HepG2 (cell line): ENCODE results near the gene ETFA. TPM values are rescaled to one million over a fixed set of nuclear protein-coding genes. Genes with fewer than 3 reads are reported as not detected.
A peak's percentile ranks its signal among the peaks of the same experiment; 100 is the strongest.

Experiments used
- ADNP ChIP-seq: sonication (generic); formaldehyde crosslinking; IDR thresholded peaks from 2 replicates; pipeline ENCODE4 v1.4.0; 2020; ENCODE audit warnings: missing genetic modification reagents
- ATM ChIP-seq: fragments of 450-650 bp; IDR thresholded peaks from 2 replicates; pipeline ENCODE4 v1.7.1; 2017; ENCODE audit warnings: mild to moderate bottlenecking, borderline replicate concordance
- BCLAF1 ChIP-seq: fragments of 450-650 bp; IDR thresholded peaks from 2 replicates; pipeline ENCODE4 v1.6.1; 2017; ENCODE audit warnings: mild to moderate bottlenecking
- EEA1 ChIP-seq: sonication (generic); formaldehyde crosslinking; IDR thresholded peaks from 2 replicates; pipeline ENCODE4 v1.5.1; 2020; ENCODE audit warnings: mild to moderate bottlenecking, missing genetic modification reagents, borderline replicate concordance
- EED ChIP-seq: sonication (generic); formaldehyde crosslinking; IDR thresholded peaks from 2 replicates; pipeline ENCODE4 v1.5.0; 2020; ENCODE audit warnings: mild to moderate bottlenecking, missing genetic modification reagents
- ETV5 ChIP-seq: IDR thresholded peaks from 2 replicates; pipeline ENCODE4 v1.6.1; 2018; ENCODE audit warnings: missing biosample characterization, missing genetic modification reagents, inconsistent platforms, borderline replicate concordance
- NFE2L1 ChIP-seq: sonication (generic); formaldehyde crosslinking; IDR thresholded peaks from 2 replicates; pipeline ENCODE4 v1.4.0; 2020; ENCODE audit warnings: missing genetic modification reagents, mild to moderate bottlenecking, borderline replicate concordance
- NR3C1 ChIP-seq: sonication (generic); formaldehyde crosslinking; IDR thresholded peaks from 2 replicates; pipeline ENCODE4 v1.4.0; 2020; ENCODE audit warnings: missing genetic modification reagents
- ZBTB3 ChIP-seq: sonication (generic); formaldehyde crosslinking; IDR thresholded peaks from 2 replicates; pipeline ENCODE4 v1.4.0; 2020; ENCODE audit warnings: low read depth, mild to moderate bottlenecking, moderate library complexity, missing genetic modification reagents, borderline replicate concordance
- ZNF101 ChIP-seq: sonication (generic); formaldehyde crosslinking; IDR thresholded peaks from 2 replicates; pipeline ENCODE4 v1.4.0; 2020; ENCODE audit warnings: mild to moderate bottlenecking, low read depth, missing genetic modification reagents, borderline replicate concordance
- ZNF253 ChIP-seq: sonication (generic); formaldehyde crosslinking; IDR thresholded peaks from 2 replicates; pipeline ENCODE4 v1.8.0; 2022; ENCODE audit warnings: mild to moderate bottlenecking, missing genetic modification reagents, borderline replicate concordance
- ZNF264 ChIP-seq: sonication (generic); formaldehyde crosslinking; IDR thresholded peaks from 2 replicates; pipeline ENCODE4 v1.4.0; 2020; ENCODE audit warnings: missing genetic modification reagents
- ZNF558 ChIP-seq: sonication (generic); formaldehyde crosslinking; IDR thresholded peaks from 2 replicates; pipeline ENCODE4 v1.9.0; 2022; ENCODE audit warnings: mild to moderate bottlenecking, missing genetic modification reagents, borderline replicate concordance
- ZNF749 ChIP-seq: sonication (generic); formaldehyde crosslinking; IDR thresholded peaks from 2 replicates; pipeline ENCODE4 v1.8.0; 2022; ENCODE audit warnings: mild to moderate bottlenecking, missing genetic modification reagents, moderate library complexity, borderline replicate concordance
- polyA plus RNA-seq, 8 experiments: library from polyadenylated mRNA; depleted of rRNA in 3 of 8; stranded (reverse) in 7 of 8; unstranded in 1 of 8; fragments of >200 nt; fragmentation: Illumina TruSeq in 4 of 8; extraction: Trizol in 4 of 8; gene quantifications; 2 replicates each; pipeline versions ENCODE4 v1.2.1 to v1.2.3, GENCODE V29; 2011 to 2016; ENCODE audit warnings: low read depth in 4 of 8, missing spikeins in 1 of 8, mixed read lengths in 1 of 8; ENCODE audit not compliant: insufficient read depth in 1 of 8
- total RNA-seq, 5 experiments: library from RNA; depleted of rRNA; stranded (reverse); fragments of >200 nt; fragmentation: Illumina TruSeq; extraction: Trizol; gene quantifications; 2 replicates each; pipeline ENCODE4 v1.2.3, GENCODE V29; 2016; ENCODE audit warnings: low read depth in 1 of 5
- TF ChIP-seq, protein P1 (sequence below): sonication (generic); IDR thresholded peaks from 2 replicates; pipeline ENCODE4 v1.6.1; 2016; ENCODE audit warnings: low read depth, borderline replicate concordance
- TF ChIP-seq, protein P2 (sequence below): sonication (generic); formaldehyde crosslinking; IDR thresholded peaks from 2 replicates; pipeline ENCODE4 v1.5.1; 2020; ENCODE audit warnings: missing genetic modification reagents, mild to moderate bottlenecking, borderline replicate concordance
- TF ChIP-seq, protein P3 (sequence below): sonication (generic); formaldehyde crosslinking; IDR thresholded peaks from 2 replicates; pipeline ENCODE4 v1.4.0; 2020; ENCODE audit warnings: missing genetic modification reagents
- TF ChIP-seq, protein P4 (sequence below): sonication (generic); formaldehyde crosslinking; IDR thresholded peaks from 2 replicates; pipeline ENCODE4 v1.5.0; 2020; ENCODE audit warnings: missing genetic modification reagents

Gene ETFA
- total and polyA plus RNA-seq, 2 of the 13 experiments (the other 11 are each of a cell fraction or from before 2014, with no cell fraction given), result 291 to 396 TPM

GRCh38 chr15:76311100-76311953 is at the start of gene ETFA (continued):
- TF ChIP-seq, protein P1, sequence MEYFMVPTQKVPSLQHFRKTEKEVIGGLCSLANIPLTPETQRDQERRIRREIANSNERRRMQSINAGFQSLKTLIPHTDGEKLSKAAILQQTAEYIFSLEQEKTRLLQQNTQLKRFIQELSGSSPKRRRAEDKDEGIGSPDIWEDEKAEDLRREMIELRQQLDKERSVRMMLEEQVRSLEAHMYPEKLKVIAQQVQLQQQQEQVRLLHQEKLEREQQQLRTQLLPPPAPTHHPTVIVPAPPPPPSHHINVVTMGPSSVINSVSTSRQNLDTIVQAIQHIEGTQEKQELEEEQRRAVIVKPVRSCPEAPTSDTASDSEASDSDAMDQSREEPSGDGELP, result no peak; the same call in 1 of the 2 replicates
- TF ChIP-seq, protein P2, sequence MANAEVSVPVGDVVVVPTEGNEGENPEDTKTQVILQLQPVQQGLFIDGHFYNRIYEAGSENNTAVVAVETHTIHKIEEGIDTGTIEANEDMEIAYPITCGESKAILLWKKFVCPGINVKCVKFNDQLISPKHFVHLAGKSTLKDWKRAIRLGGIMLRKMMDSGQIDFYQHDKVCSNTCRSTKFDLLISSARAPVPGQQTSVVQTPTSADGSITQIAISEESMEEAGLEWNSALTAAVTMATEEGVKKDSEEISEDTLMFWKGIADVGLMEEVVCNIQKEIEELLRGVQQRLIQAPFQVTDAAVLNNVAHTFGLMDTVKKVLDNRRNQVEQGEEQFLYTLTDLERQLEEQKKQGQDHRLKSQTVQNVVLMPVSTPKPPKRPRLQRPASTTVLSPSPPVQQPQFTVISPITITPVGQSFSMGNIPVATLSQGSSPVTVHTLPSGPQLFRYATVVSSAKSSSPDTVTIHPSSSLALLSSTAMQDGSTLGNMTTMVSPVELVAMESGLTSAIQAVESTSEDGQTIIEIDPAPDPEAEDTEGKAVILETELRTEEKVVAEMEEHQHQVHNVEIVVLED (CRISPR knock-in tag), result peak; percentile 77; the same call in 1 of the 2 replicates
- peak; percentile 37; the same call in 1 of the 2 replicates for TF ChIP-seq ZNF558 (CRISPR knock-in tag)
- TF ChIP-seq ZNF253, result 0 out of 2 replicates have a peak, but pooled peaks have one; percentile 45
- TF ChIP-seq ZNF749 (CRISPR knock-in tag), result peak; percentile 84; the same call in 1 of the 2 replicates
- TF ChIP-seq, protein P3, sequence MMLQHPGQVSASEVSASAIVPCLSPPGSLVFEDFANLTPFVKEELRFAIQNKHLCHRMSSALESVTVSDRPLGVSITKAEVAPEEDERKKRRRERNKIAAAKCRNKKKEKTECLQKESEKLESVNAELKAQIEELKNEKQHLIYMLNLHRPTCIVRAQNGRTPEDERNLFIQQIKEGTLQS (CRISPR knock-in tag), result peak; percentile 81
- TF ChIP-seq EED, result peak; percentile 94; the same call in 1 of the 2 replicates
- peak; percentile 74; the same call in 1 of the 2 replicates for TF ChIP-seq ETV5 (CRISPR knock-in tag)
- TF ChIP-seq, protein P4, sequence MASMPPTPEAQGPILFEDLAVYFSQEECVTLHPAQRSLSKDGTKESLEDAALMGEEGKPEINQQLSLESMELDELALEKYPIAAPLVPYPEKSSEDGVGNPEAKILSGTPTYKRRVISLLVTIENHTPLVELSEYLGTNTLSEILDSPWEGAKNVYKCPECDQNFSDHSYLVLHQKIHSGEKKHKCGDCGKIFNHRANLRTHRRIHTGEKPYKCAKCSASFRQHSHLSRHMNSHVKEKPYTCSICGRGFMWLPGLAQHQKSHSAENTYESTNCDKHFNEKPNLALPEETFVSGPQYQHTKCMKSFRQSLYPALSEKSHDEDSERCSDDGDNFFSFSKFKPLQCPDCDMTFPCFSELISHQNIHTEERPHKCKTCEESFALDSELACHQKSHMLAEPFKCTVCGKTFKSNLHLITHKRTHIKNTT, result no peak
- TF ChIP-seq NFE2L1 (CRISPR knock-in tag), result peak; percentile 53; the same call in 1 of the 2 replicates
- TF ChIP-seq ZNF264, result no peak
- TF ChIP-seq ZNF101 (CRISPR knock-in tag), result 0 out of 2 replicates have a peak, but pooled peaks have one; percentile 90
- TF ChIP-seq ADNP, result no peak
- no peak for TF ChIP-seq NR3C1 (CRISPR knock-in tag)
- no peak for TF ChIP-seq ATM
- TF ChIP-seq ZBTB3 (CRISPR knock-in tag), result no peak
- no peak for TF ChIP-seq EEA1 (CRISPR knock-in tag)
- TF ChIP-seq BCLAF1, result no peak
